ENCODE results near the gene FNDC5. TPM values are rescaled to one million over a fixed set of nuclear protein-coding genes. Genes with fewer than 3 reads are reported as not detected.

FNDC5 gene
- total and polyA plus RNA-seq, 2 of the 13 experiments (the other 11 are each of a cell fraction or from before 2014, with no cell fraction given) = 1.4 to 3.1 TPM

- TF ChIP-seq PRDM15 (CRISPR knock-in tag; IDR thresholded peaks at IDR 0.05) = peak; percentile 43
- 0 out of 2 replicates have a peak, but pooled peaks have one; percentile 30 for TF ChIP-seq HNRNPUL1 (IDR thresholded peaks at IDR 0.05; ENCODE audit: low read depth, low read length)
- TF ChIP-seq RNF219 (CRISPR knock-in tag; IDR thresholded peaks at IDR 0.05) = no peak
- peak; percentile 83; the same call in 1 of the 2 replicates for TF ChIP-seq SNAPC5 (CRISPR knock-in tag; IDR thresholded peaks at IDR 0.05; ENCODE audit: borderline replicate concordance)
- no peak for TF ChIP-seq MLXIP (CRISPR knock-in tag; IDR thresholded peaks at IDR 0.05; ENCODE audit: borderline replicate concordance)
- TF ChIP-seq HES4 (CRISPR knock-in tag; IDR thresholded peaks at IDR 0.05; ENCODE audit: borderline replicate concordance) = peak; percentile 50; the same call in 1 of the 2 replicates
- no peak for TF ChIP-seq NFIB (CRISPR knock-in tag; IDR thresholded peaks at IDR 0.05; ENCODE audit: borderline replicate concordance)
- peak; percentile 29; the same call in 1 of the 2 replicates for TF ChIP-seq CHD2 (IDR thresholded peaks at IDR 0.05; ENCODE audit: low read depth, low read length)
- peak; percentile 74; the same call in 1 of the 2 replicates for TF ChIP-seq PRDM4 (CRISPR knock-in tag; IDR thresholded peaks at IDR 0.05; ENCODE audit: borderline replicate concordance)
- no peak for TF ChIP-seq PLRG1 (conservative IDR thresholded peaks at IDR 0.05)
- peak; percentile 88 for TF ChIP-seq FOXA3 (CRISPR knock-in tag; IDR thresholded peaks at IDR 0.05)
- TF ChIP-seq SRSF9 (IDR thresholded peaks at IDR 0.05; ENCODE audit: borderline replicate concordance, insufficient read depth, low read depth, low read length, poor library complexity, severe bottlenecking) = no peak
- peak; percentile 84 for TF ChIP-seq ZBTB20 (CRISPR knock-in tag; IDR thresholded peaks at IDR 0.05; ENCODE audit: borderline replicate concordance, low read depth)
- no peak for TF ChIP-seq ZNF530 (CRISPR knock-in tag; IDR thresholded peaks at IDR 0.05; ENCODE audit: low read depth)
- peak; percentile 84 for TF ChIP-seq TOPORS (CRISPR knock-in tag; IDR thresholded peaks at IDR 0.05)
- no peak for TF ChIP-seq ZNF282 (IDR thresholded peaks at IDR 0.05; ENCODE audit: partially characterized antibody)
- TF ChIP-seq ZNF780A (CRISPR knock-in tag; IDR thresholded peaks at IDR 0.05) = no peak; the same call in 1 of the 2 replicates
Observed at GRCh38 chr1:32817159-32817814, 53.4 kb downstream of the FNDC5 start, which contains the start of the genes S100PBP and YARS1 (continued).
